Astrocyte (in vitro differentiated cells and primary cell): Measurements from ENCODE around the gene UCHL5.

ENCODE experiments used
- EZH2 ChIP-seq: IDR thresholded peaks from 2 replicates; pipeline ENCODE4 v1.6.1; 2012; ENCODE audit warnings: mild to moderate bottlenecking, low read length, inconsistent platforms; ENCODE audit not compliant: insufficient read depth
- TF ChIP-seq, protein P1 (sequence below): IDR thresholded peaks from 2 replicates; pipeline ENCODE4 v1.5.1; 2011; ENCODE audit warnings: low read depth, mild to moderate bottlenecking, inconsistent platforms, low read length, moderate library complexity; ENCODE audit not compliant: insufficient read depth

DNA sequence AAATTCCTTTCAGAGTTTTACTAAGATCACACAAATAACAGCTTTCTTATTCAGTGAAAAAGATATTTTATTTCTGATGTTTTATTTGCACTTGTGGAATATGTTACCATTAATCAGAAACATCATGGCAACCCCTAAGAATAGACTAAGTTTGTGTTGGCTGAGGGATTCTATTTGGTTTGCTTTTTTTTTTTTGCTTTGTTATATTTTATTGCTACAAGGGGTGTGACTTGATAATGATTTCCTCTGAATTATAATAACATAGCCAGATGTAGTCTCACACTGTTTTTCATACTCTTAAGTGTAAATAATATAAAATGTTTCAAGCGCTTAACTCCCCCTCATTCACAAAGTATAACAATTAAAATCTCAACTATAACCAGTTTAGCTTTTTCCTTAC, 26.1 kb upstream of the UCHL5 start:
- TF ChIP-seq, protein P1, sequence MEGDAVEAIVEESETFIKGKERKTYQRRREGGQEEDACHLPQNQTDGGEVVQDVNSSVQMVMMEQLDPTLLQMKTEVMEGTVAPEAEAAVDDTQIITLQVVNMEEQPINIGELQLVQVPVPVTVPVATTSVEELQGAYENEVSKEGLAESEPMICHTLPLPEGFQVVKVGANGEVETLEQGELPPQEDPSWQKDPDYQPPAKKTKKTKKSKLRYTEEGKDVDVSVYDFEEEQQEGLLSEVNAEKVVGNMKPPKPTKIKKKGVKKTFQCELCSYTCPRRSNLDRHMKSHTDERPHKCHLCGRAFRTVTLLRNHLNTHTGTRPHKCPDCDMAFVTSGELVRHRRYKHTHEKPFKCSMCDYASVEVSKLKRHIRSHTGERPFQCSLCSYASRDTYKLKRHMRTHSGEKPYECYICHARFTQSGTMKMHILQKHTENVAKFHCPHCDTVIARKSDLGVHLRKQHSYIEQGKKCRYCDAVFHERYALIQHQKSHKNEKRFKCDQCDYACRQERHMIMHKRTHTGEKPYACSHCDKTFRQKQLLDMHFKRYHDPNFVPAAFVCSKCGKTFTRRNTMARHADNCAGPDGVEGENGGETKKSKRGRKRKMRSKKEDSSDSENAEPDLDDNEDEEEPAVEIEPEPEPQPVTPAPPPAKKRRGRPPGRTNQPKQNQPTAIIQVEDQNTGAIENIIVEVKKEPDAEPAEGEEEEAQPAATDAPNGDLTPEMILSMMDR = no peak
- no peak for TF ChIP-seq EZH2
